HG03460 (cell line): ENCODE data around the gene ZSWIM1.
"Not testable (repeated sequence)": the region's sequence is repeated elsewhere in the genome, so short reads cannot be mapped to it uniquely, and the experiment has no call there.

ENCODE experiments used
- ATAC-seq: cut with Tn5 transposase; IDR thresholded peaks from one replicate; pipeline ENCODE4 v1.9.1; 2021; ENCODE audit not compliant: unreplicated experiment

Gene ZSWIM1

GRCh38 chr20:45853484-45853883 is 27.5 kb upstream of the ZSWIM1 start:
- no peak for ATAC-seq

GRCh38 chr20:45857114-45857881 is 23.7 kb upstream of the ZSWIM1 start, which contains the start of the genes ACOT8 and ZSWIM3:
ACOT8 (minus strand) TSS chr20:45857392; CDS start chr20:45857315, 77 bp downstream.
ZSWIM3 (plus strand) TSS chr20:45857614; CDS start chr20:45857826, 212 bp downstream.
- ATAC-seq: peak; percentile 98

DNA sequence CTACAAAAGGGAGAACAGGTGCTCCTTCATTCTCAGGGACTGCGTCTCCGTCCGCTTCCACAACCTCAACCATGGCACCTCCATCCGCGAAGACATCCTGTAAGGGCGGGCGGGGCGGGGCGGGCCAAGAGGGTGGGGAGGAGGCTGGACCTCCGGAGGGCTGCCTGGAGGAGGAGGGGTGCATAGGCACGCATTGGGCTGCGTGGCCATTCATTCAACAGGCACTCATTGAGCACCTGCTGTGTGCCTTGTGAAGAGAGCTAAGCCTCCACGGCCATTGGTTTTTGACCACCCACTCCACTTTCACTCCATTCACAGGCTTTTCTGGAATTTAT is 23.2 kb upstream of the ZSWIM1 start:
- peak; percentile 33 for ATAC-seq

GRCh38 chr20:45859916-45860315 is 21.1 kb upstream of the ZSWIM1 start:
- no peak for ATAC-seq

DNA sequence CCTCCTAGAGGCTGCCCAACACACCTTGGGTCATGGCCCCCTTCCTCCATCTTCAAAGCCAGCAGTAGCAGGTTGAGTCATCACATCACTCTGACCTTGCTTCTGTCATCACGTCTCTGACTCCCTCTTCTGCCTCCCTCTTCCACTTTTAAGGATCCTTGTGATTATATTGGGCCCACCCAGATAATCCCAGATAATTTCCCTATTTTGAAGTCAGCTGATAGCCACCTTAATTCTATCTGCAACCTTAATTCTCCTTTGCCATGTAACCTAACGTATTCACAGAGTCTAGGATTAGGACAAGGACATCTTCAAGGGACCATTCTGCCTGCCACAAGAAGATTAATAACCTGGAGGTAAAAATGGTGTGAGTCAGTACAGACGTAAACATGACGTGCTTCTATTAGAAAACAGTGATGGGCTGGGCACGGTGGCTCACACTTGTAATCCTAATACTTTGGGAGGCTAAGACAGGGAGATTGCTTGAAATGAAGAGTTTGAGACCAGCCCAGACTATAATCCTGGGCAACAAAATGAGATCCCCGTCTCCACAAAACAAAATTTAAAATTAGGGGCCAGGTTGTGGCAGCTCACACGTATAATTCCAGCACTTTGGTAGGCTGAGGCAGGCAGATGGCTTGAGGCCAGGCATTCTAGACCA is 20.3 kb upstream of the ZSWIM1 start:
- ATAC-seq: no peak

DNA sequence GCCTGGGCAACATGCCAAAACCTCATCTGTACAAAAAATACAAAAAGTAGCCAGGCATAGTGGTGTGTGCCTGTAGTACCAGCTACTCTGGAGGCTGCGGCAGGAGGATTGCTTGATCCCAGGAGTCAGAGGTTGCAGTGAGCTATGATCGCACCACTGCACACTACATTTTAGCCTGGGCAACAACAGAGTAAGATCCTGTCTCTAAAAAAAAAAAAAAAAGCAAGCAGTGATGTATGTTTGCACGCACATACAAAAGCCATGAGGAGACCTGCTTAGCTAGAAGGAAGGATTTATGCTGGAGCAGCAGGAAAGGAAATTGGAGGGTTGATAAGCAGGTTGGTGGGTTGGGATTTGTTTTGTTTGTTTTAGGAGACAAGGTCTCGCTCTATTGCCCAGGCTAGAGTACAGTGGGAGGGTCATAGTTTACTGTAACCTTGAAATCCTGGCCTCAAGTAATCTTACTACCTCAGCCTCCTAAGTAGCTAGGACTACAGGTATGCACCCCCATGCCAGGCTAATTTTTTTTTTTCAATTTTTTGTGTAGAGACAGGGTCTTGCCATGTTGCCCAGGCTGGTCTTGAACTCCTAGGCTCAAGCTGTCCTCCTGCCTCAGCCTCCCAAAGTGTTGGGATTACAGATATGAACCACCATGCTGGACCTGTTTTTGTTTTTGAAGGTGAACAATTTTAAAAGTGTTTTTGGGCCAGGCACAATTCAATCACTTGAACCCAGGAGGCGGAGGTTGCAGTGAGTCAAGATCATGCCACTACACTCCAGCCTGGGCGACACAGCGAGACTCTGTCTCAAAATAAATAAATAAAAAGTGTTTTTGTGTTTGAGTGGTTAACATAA is 19.6 kb upstream of the ZSWIM1 start:
- no peak for ATAC-seq

GRCh38 chr20:45863543-45864470 is 17.2 kb upstream of the ZSWIM1 start:
- ATAC-seq: no peak

- no peak for ATAC-seq
Observed at GRCh38 chr20:45866454-45866853, 14.6 kb upstream of the ZSWIM1 start.

DNA sequence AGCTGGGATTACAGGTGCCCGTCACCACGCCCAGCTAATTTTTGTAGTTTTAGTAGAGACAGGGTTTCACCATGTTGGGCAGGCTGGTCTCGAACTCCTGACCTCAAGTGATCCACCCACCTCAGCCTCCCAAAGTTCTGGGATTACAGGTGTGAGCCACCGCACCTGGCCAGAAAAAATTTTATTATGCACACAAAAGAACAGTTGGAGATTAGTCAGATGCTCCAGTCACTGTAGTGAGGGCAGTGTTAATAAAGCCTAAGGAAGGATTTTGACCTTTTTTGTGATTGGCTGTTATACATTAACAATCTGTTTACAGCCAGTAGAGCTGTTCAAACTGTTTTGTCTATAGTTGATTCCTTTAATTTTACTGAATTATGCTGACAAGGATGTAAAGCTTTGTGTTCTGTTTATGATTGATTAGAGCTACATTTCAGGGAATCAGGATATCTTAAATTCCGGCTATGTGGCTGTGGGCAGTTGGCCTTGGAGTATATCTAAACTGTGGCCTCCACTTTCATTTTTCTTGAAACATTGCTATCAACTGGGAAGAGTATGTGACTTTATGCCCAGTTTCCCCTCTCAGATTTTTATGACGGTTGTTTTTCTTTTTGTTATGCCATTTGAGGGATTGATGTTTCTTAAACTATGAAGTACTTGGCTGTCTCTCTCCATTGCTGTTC is 13.8 kb upstream of the ZSWIM1 start:
- ATAC-seq: no peak

DNA sequence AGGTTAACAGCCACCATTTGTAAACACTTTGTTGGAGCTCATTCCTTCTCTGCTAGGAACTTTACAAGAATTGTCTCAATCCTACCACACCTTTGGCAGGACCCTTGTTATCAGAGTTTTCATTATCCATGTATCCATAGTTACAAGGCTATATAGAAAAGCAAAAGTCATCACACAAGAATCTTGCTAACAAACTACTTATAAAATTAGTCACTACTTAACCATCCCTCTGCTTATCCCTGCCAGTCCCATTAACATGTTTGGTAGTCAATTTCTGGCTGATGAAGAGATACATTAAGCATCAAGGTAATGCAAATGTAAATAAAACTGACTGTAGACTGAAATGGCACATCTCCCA is 13.2 kb upstream of the ZSWIM1 start:
- no peak for ATAC-seq

DNA sequence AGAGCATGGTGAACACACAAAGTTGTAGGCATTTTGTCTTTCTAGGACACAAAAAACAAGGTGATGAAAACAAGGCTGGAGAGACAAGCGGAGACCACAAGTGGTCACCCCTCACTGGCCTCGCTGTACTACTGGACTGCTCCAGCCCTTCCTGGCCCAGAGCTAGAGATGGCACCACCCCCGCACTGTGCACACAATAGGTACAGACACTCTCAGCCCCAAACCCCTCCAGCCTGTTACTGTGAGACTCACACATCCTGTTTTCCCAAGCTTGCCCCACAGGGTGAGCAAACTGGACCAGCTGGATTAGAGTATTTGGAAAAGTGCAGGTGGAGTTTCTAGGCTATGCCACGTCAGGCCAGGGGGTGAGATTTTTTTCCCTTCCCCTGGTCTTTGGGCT is 8.4 kb upstream of the ZSWIM1 start:
- ATAC-seq: no peak

GRCh38 chr20:45873409-45874103 is 7.5 kb upstream of the ZSWIM1 start:
- ATAC-seq: no peak

DNA sequence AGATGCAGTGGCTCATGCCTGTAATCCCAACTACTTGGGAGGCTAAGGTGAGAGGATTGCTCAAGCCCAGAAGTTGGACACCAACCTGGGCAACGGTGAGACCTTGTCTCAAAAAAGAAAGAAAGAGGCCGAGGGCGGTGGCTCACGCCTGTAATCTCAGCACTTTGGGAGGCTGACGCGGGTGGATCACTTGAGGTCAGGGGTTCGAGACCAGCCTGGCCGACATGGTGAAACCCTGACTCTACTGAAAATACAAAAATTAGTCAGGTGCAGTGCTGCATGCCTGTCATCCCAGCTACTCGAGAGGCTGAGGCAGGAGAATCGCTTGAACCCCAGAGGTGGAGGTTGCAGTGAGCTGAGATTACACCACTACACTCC is 6.9 kb upstream of the ZSWIM1 start:
- not testable (repeated sequence) for ATAC-seq

- ATAC-seq: no peak
Observed at GRCh38 chr20:45874576-45874975, 6.5 kb upstream of the ZSWIM1 start.

GRCh38 chr20:45878076-45878761 is 2.8 kb upstream of the ZSWIM1 start:
- no peak for ATAC-seq

- no peak for ATAC-seq
Observed at GRCh38 chr20:45882469-45883099, 1.6 kb downstream of the ZSWIM1 start.

- ATAC-seq: no peak
Observed at GRCh38 chr20:45883100-45883469, 2.1 kb downstream of the ZSWIM1 start.

DNA sequence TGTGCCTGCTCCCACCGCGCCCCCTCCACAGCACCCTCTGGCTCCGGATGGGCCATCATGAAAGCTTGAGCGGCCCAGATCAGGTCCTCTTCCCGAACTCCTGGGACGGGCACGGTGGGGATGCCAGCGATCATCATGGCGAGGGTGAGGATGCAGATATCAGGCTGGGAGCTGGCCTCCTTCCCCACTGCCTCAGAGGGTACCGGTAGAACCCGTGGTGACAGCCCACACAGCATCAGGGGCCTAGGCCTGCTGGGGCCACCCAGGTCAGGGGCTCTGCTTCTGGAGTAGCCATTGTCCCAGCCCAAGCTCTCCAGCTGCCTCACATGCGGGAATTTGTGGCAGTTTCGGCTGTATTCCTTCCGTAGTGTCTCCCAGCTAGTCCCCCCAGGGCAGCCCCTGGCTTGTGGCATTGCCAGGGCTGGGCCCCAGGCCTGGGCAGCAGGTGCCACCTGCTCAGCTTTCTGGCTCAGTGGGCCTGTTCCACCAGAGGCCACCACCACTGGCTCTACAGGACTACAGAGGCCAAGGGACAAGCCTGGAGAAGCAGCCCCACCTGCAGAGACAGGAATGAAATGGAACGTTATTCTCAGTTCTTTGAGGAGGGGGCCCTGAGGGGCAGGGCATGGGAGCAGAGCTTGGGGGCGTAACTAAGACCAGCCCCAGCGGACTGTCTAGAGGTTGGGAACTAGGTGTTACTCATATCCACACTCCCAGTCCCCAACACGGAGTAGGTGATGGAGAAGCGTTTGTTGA is 5.7 kb downstream of the ZSWIM1 start:
- ATAC-seq: no peak
